GM18505 (cell line): ENCODE data around the gene VARS1.
"Not testable (repeated sequence)": the region's sequence is repeated elsewhere in the genome, so short reads cannot be mapped to it uniquely, and the experiment has no call there.

Source experiments
- ATAC-seq: cut with Tn5 transposase; IDR thresholded peaks from one replicate; pipeline ENCODE4 v1.9.1; 2021; ENCODE audit not compliant: unreplicated experiment
- POLR2A ChIP-seq: IDR thresholded peaks from 4 replicates; pipeline ENCODE4 v1.6.1; 2011; ENCODE audit warnings: borderline replicate concordance; ENCODE audit not compliant: insufficient read depth, insufficient read length; ENCODE audit errors: extremely low read depth

VARS1 gene

DNA sequence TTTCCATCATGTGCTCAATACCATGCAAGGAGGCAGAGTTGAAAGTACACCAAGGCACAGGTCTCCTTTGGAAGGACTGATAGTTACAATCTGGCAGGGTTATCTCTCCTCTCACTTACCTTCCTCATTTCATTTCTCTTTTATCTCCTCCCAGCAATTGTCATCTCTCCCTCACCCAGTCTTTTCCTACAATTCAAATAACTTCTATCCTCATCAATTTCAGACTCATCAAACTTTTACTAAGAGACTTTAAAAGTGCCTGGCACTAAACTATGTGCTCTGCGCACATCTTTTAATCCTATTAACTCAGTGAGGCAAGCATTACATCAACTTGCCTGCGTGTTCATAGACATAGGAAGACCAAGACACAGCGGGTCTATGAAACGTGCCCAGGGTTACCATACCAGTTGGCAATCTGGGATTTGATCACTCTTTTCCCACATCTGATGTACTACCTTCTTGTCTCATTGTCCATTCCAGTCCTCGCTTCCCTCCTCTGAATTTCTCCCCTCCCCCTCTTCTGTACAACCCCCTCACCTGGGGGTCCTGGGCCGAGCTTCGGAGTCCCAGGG is 1.2 kb downstream of the VARS1 start:
- TF ChIP-seq POLR2A, result no peak
- no peak for ATAC-seq

DNA sequence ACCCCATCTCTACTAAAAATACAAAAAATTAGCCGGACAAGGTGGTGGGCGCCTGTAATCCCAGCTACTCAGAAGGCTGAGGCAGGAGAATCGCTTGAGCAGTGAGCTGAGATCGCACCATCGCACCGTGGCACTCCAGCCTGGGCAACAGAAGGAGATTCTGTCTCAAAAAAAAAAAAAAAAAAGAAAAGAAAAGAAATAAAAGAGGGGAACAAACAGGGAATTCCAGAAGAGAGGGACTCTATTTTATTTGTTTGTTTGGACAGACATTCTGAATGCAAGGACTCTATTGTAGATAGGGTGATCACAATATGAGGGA is 1.7 kb downstream of the VARS1 start:
- not testable (repeated sequence) for ATAC-seq

DNA sequence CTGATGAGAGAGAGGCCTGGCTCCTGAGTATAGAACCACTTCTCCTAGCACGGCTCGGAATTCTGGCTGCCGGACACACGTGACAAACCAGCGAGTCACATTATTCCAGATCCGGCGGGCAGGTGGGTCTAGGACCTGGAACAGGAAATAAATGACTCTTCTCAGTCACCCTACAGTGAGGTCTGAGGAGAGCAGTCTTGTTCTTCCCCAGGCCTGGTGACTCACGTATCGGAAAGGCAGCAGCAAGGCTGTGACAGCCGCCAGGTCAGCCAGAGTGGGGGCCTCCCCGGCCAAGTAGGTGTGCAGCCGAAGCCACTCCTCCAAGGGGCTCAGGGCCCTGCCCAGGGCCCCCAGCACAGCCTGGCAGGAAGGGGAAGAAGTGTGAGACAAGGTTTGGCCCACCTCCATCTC is 2.8 kb downstream of the VARS1 start:
- no peak for ATAC-seq
- TF ChIP-seq POLR2A, result no peak

DNA sequence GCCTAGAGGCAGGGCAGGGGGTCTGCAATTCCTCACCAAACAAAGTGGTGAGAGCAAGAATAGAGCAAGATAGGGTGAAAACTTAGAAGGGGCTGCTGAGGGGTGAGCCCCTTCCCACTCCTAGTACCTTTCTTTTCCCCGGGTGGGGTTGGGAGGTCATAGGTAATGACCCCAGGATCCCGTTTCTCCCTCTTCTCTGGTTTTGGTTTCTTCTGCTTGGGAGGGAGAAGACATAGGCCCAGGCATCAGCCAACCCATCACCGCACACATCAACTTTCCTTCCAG is 3.5 kb downstream of the VARS1 start:
- no peak for ATAC-seq
- TF ChIP-seq POLR2A, result no peak

DNA sequence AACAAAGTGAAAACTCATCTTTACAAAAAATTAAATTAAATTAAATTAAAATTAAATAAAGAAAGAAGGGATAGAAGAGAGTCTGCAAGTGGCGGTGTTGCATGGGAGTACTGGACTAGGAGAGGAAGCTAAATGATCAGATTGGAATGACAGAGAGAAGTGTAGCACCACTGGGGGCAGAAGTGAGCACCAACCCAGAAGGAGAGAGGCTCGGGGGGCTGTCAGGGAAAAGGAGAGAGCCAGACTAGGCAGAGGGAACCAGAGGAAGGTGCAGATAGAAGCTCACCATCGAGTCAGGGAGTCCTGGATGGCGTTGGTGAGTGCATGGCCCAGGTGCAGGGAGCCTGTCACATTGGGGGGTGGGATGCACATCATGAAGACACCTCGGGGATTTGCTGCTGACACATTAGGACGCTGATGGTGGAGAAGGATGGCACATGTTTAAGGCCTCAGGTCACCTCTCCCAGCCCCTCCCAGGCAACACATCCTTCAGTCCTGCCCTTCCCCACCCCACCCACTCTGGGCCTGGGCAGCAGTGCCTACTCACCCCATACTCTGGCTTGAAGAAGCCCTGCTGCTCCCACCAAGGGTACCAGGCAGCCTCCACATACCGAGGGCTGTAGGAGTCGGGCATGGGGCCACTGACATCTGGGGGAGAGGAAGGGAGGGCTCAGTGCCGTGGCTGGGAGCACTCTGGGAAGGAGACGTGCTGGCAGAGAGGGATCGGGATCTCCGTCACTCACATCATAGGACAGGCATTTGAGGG is 4.0 kb downstream of the VARS1 start:
- no peak for ATAC-seq
- no peak for TF ChIP-seq POLR2A

DNA sequence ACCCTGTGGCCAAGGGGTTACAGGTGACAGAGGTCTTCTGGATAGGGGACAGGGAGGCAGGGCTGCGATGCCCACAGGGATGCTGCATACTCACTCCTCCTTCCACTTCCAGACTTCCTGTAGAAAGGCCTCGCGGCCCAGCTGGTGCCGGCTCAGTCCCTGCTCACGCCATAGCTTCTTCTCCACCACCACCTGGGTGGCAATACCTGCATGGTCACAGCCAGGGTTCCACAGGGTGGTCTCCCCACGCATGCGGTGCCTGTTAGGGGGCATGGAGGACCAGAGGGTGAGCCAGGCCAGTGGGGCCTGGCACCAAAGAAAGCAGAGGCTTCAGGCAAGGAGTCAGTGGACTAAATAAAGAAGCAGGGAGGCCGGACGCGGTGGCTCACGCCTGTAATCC is 10.1 kb downstream of the VARS1 start:
- TF ChIP-seq POLR2A, result no peak
- ATAC-seq, result no peak

DNA sequence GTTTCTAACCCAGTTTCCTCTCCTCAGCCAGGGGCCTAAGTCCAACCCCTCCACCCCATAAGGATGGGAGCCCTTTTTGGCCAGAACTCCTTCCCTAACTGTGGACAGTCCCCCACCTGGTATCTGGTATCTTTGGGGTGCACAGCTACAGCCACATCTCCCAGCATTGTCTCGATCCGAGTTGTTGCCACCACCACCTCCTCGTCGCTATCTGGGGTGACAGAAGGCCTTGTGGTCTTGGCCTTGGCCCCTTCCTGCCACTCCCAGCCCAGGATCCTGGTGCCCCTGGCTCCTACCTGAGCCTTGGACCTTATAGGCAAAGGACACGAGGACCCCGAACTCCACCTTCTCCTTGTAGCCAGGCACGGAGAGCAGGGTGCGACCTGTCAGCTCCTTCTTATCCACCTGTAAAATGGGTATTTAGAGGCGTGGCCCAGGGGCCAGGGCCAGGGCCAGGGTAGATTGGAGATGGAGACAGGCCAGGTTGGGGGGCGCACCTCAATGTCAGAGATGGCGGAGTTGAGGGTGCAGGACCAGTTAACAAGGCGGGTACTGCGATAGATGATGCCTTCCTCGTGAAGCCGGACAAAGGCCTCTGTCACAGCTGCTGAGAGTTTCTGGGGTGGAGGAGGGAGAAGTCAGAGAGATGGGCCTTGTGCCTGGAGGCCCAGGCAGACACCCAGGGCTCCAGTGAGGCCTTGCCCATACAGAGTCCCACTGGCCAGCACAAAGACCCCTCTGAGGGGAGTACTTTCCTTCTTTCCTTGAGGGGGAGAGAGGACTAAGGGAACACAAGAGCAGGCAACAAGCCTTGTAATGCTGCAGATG is 11.2 kb downstream of the VARS1 start:
- no peak for ATAC-seq
- TF ChIP-seq POLR2A, result no peak

DNA sequence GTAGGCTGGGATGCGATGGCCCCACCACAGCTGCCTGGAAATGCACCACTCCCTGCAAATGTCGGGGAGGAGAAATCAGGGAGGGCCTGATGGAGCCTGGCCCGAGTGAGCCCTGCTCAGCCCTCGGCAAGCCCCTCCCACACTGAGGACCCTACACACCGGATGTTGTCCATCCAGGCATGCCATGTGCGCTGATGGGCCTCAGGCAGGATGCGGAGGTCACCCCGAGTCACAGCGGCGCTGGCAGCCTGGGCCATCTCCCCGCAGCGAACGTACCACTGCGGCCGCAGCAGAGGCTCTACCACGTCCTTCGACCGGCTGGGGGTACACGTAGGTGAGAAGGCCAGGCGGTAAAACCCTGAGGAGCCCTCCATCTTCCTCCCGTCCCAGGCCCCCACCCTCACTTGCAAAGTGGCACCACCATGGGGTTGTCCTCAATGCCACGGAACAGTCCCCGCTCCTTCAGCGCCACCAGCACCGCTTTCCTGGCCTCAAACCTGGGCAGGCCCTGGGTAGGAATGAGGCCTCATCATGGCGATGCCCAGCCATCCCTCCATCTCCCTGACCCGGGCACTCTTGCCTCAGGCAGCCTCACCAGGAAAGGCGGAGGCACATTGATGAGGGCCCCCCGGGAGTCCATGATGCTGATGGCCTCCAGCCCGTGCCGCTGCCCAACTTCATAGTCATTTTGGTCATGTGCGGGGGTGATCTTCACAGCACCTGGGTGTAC is 13.3 kb downstream of the VARS1 start:
- peak; percentile 14 for TF ChIP-seq POLR2A
- no peak for ATAC-seq

DNA sequence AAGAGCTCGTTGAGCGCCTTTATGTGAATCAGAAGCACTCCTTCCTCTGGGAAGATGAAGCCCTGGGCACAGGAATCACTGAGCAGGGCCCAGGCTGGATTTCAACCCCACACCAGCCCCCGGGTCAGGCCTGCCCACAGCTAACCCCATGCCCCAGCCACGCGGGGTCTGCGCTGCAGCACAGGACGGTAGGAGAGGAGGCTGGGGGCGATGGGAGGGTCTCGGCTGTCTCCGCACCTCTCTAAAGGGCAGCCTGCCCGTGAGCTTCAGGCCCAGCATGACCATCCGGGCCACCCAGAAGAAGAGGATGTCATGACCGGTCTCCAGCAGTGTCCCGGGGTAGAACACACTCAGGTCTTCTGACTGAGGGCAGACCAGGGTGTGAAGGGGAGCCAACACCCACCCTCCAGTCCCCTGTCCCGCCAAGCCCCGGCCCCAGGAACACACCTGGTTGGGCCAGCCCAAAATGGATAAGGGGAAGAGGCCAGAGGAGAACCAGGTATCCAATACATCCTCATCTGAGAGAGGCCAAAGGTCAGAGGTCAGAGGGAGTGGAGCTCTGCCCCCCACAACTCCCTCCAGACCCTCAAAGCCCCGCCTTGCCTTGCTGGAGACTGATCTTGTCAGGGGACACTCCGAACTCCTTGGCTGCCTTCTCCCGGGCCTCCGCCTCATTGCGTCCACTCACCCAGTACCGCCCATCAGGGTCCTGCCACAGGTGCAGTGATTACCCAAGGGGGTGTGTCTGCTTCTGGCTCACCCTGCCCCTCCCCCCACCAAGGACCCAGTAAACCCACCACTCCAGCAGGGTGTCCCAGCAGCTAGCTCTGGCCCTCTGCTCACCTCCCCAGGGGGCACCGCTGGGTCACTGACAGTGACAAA is 14.1 kb downstream of the VARS1 start:
- TF ChIP-seq POLR2A, result no peak
- no peak for ATAC-seq

DNA sequence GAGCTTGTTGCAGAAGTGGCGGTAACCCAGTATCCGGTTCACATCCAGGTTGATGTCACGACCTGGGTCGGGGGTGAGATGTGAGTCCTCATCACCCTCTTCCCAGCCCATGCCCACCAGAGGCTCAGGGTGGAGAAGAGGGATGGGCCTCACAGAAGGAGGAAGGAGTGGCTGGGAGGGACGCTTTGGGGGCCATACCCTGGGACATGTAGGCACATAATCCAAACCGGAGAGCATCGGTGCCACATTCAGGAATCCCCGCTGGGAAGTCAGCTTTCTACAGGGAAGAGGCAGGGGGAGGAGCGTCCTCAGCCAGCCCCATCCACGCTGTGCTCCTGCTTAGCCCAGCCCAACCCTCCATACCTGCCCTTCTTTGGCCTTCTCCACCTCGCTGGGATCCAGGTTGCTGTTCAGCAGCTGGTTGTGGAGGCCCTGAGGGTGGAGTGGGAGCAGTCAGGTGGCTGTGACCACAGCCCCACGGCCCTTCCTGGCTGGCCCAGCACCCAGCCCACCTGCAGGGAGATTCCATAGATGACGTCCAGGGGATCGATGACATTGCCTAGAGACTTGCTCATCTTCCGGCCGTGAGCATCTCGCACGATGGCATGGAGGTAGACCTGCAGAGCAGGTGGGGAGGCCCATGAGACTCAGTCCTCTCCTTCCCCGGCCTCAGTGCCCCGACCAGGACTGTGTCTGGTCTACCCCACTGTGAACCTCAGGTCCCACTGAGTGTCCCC is 14.9 kb downstream of the VARS1 start:
- TF ChIP-seq POLR2A, result peak; percentile 8
- ATAC-seq, result no peak

DNA sequence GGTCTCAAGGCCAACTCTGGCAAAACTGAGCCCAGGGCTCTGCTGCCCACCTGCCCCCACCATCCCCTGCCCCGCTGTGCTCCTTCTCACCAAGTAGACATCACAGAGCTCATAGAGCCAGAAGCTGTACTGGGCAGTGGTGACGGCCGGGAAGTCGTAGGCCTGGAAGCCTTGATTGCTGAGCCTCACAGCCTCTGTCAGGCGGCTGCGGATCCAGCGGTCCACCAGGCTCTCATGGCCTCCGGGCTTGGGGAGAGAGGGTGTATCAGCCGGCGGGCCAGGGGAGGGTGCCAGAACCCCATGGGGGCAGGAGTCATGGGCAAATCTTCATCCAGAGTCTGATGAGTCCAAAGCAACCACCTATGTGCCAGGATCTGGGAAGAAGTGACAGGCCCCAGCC is 15.6 kb downstream of the VARS1 start:
- ATAC-seq, result no peak
- TF ChIP-seq POLR2A, result no peak

DNA sequence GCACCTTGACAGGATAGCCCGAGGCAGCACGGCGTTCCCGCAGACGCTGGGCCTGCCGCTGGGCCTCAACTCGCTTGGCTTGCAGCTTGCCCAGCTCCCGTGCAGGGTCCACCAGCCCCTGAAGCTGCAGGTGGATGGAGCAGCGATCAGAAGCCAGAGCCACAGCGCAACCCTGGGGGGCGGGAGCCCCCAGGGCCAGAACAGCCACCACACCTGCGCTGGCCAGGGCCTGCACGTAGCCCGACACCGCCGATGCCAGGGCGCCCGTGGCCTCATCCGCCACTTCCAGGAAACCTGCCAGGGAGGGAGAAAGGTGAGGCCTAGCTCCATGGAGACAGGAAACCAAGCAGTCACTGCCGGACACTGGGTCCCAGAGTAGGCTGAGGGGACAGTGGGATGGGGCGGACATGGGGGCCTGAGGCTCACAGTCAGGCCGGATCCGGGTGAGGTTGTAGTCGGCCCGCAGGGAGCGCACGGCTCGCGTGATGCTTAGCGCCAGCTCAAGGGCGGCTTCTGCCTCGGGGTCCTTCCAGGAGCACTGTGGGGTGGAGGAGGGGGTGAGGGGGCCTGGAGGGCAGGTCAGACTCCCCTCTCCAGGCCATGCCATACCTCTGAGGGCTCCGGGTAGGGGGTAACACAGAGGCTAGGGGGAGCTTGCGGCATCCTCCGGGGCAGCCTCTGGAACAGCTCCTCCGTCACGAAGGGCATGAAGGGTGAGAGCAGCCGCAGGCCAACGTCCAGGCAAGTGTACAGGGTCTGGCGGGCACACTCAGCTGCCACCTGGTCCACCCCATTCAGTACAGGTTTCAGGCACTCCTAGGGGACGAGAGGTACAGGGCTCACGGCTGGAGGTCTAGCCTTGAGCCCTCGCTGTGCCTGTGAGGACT is 16.3 kb downstream of the VARS1 start:
- no peak for TF ChIP-seq POLR2A
- ATAC-seq, result no peak

DNA sequence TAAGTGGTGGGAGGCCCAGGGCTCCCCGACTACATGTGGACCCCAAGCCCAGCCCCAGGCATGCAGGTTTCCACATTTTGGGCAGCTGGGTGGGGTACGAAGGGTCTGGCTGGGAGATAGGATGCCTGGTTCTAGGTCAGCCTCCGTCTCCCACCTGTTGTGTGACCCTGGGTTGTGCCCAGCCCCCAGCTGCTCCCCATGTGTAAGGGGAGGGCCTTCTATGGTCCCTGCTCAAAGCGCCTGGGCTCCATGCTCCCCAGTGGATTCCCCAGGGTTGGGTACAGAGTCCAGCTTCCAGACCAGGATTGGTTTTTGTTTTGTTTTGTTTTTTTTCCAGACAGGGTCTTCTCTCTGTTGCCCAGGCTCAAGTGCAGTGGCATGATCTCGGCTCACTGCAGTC is 17.4 kb downstream of the VARS1 start:
- TF ChIP-seq POLR2A, result no peak
- ATAC-seq, result no peak
